ENCODE measurements around the gene CFAP73. TPM values are rescaled to one million over a fixed set of nuclear protein-coding genes. Genes with fewer than 3 reads are reported as not detected.

The CFAP73 gene
- total and polyA plus RNA-seq, 4 experiments from 2014 or later = 0.18 TPM; not detected in 3

- no peaks in the 10 kb centered on the region for H3K9me3 Mint-ChIP-seq
- H3K27ac Mint-ChIP-seq = no peak overlapping the region
- peaks cover 0 to 1% of the 10 kb centered on the region in 2 donors for H3K27me3 Mint-ChIP-seq
- Histone ChIP-seq H3K9me3 (ENCODE audit: control insufficient read depth in 1 of 2, low read length in 2 of 2) (no peaks in the 10 kb centered on the region), H3K4me1 (ENCODE audit: insufficient read depth, low read length) (peaks cover 12% of the 10 kb centered on the region), H3K4me3 (ENCODE audit: low read length in 2 of 2) (no peak overlapping the region), H3K27me3 (ENCODE audit: insufficient read depth, low read length) (no peaks in the 10 kb centered on the region), H3K36me3 (ENCODE audit: insufficient read depth, low read length) (no peaks in the 10 kb centered on the region), H3K27ac (ENCODE audit: low read depth, low read length) (no peak overlapping the region)
- no peaks in the 10 kb centered on the region for H3K36me3 Mint-ChIP-seq
- peak overlapping the region in 2 of 8 donors; percentile 10 to 17 for H3K4me3 Mint-ChIP-seq
- ChIA-PET POLR2A (ENCODE audit: partially characterized antibody) (no interaction called here), CTCF (ENCODE audit: partially characterized antibody) (interaction anchor here (10.1 kb wide), 1 partner anchor 58 kb away, joined by 139 read pairs; no protein-coding TSS in a partner anchor)
- intact Hi-C loops (cut with micrococcal nuclease) = no loop called here
- no peak for DNase-seq
- peaks cover 12 to 32% (median 19%) of the 10 kb centered on the region in 4 donors for H3K4me1 Mint-ChIP-seq
Observed at GRCh38 chr12:113105606-113106271, 43.8 kb upstream of the CFAP73 start.

GRCh38 chr12:113106361-113106760 is 43.2 kb upstream of the CFAP73 start:
- Histone ChIP-seq H3K36me3 (ENCODE audit: insufficient read depth, low read length) (no peaks in the 10 kb centered on the region), H3K9me3 (ENCODE audit: control insufficient read depth in 1 of 2, low read length in 2 of 2) (no peaks in the 10 kb centered on the region), H3K27me3 (ENCODE audit: insufficient read depth, low read length) (no peaks in the 10 kb centered on the region), H3K4me1 (ENCODE audit: insufficient read depth, low read length) (peaks cover 12% of the 10 kb centered on the region), H3K4me3 (ENCODE audit: low read length in 2 of 2) (no peak overlapping the region), H3K27ac (ENCODE audit: low read depth, low read length) (no peak overlapping the region)
- Mint-ChIP-seq H3K36me3 (no peaks in the 10 kb centered on the region), H3K4me3 (peak overlapping the region in 1 of 8 donors; percentile 25), H3K4me1 (peaks cover 12 to 38% (median 22%) of the 10 kb centered on the region in 4 donors), H3K9me3 (no peaks in the 10 kb centered on the region), H3K27ac (peak overlapping the region in 4 of 7 donors; percentile 49 to 68 (median 63)), H3K27me3 (peaks cover 0 to 1% of the 10 kb centered on the region in 2 donors)
- ChIA-PET CTCF (ENCODE audit: partially characterized antibody) (interaction anchor here (0.9 kb wide), 1 partner anchor 68 kb away, joined by 3 read pairs; no protein-coding TSS in a partner anchor), POLR2A (ENCODE audit: partially characterized antibody) (no interaction called here)
- intact Hi-C loops (cut with micrococcal nuclease) = no loop called here
- DNase-seq = no peak

- H3K9me3 Mint-ChIP-seq = no peaks in the 10 kb centered on the region
- Histone ChIP-seq H3K4me1 (ENCODE audit: insufficient read depth, low read length) (peaks cover 11% of the 10 kb centered on the region), H3K36me3 (ENCODE audit: insufficient read depth, low read length) (no peaks in the 10 kb centered on the region), H3K4me3 (ENCODE audit: low read length in 2 of 2) (no peak overlapping the region), H3K27me3 (ENCODE audit: insufficient read depth, low read length) (no peaks in the 10 kb centered on the region), H3K27ac (ENCODE audit: low read depth, low read length) (no peak overlapping the region), H3K9me3 (ENCODE audit: control insufficient read depth in 1 of 2, low read length in 2 of 2) (no peaks in the 10 kb centered on the region)
- no peak for DNase-seq
- H3K27ac Mint-ChIP-seq = no peak overlapping the region
- CTCF ChIA-PET (ENCODE audit: partially characterized antibody) = interaction anchor here (1.1 kb wide), 1 partner anchor 12 kb away, joined by 4 read pairs; no protein-coding TSS in a partner anchor
- intact Hi-C loops (cut with micrococcal nuclease) = no loop called here
- no peaks in the 10 kb centered on the region for H3K27me3 Mint-ChIP-seq
- H3K36me3 Mint-ChIP-seq = no peaks in the 10 kb centered on the region
- POLR2A ChIA-PET (ENCODE audit: partially characterized antibody) = no interaction called here
- H3K4me1 Mint-ChIP-seq = peaks cover 9 to 38% (median 17%) of the 10 kb centered on the region in 4 donors
- H3K4me3 Mint-ChIP-seq = no peak overlapping the region
Observed at GRCh38 chr12:113108308-113108707, 41.2 kb upstream of the CFAP73 start.

GRCh38 chr12:113109360-113109759 is 40.2 kb upstream of the CFAP73 start:
- CTCF ChIA-PET (ENCODE audit: partially characterized antibody) = interaction anchor here (1.1 to 1.7 kb wide), 2 partner anchors 40 to 116 kb away, joined by 3 to 4 read pairs; partner anchors contain the start of gene CFAP73
- Histone ChIP-seq H3K9me3 (ENCODE audit: control insufficient read depth in 1 of 2, low read length in 2 of 2) (no peaks in the 10 kb centered on the region), H3K36me3 (ENCODE audit: insufficient read depth, low read length) (no peaks in the 10 kb centered on the region), H3K4me3 (ENCODE audit: low read length in 2 of 2) (no peak overlapping the region), H3K27me3 (ENCODE audit: insufficient read depth, low read length) (no peaks in the 10 kb centered on the region), H3K4me1 (ENCODE audit: insufficient read depth, low read length) (peaks cover 6% of the 10 kb centered on the region), H3K27ac (ENCODE audit: low read depth, low read length) (no peak overlapping the region)
- no peaks in the 10 kb centered on the region for H3K36me3 Mint-ChIP-seq
- POLR2A ChIA-PET (ENCODE audit: partially characterized antibody) = interaction anchor here (1.5 kb wide), 1 partner anchor 131 kb away, joined by 3 read pairs; the partner anchor contains the start of gene OAS2
- no peak for DNase-seq
- peak overlapping the region in 1 of 7 donors; percentile 9 for H3K27ac Mint-ChIP-seq
- H3K9me3 Mint-ChIP-seq = no peaks in the 10 kb centered on the region
- no peak overlapping the region for H3K4me3 Mint-ChIP-seq
- intact Hi-C loops (cut with micrococcal nuclease) = no loop called here
- H3K27me3 Mint-ChIP-seq = no peaks in the 10 kb centered on the region
- H3K4me1 Mint-ChIP-seq = peaks cover 3 to 30% (median 11%) of the 10 kb centered on the region in 4 donors

- Histone ChIP-seq H3K4me3 (ENCODE audit: low read length in 2 of 2) (no peak overlapping the region), H3K27ac (ENCODE audit: low read depth, low read length) (no peak overlapping the region), H3K27me3 (ENCODE audit: insufficient read depth, low read length) (no peaks in the 10 kb centered on the region), H3K4me1 (ENCODE audit: insufficient read depth, low read length) (peaks cover 6% of the 10 kb centered on the region), H3K36me3 (ENCODE audit: insufficient read depth, low read length) (no peaks in the 10 kb centered on the region), H3K9me3 (ENCODE audit: control insufficient read depth in 1 of 2, low read length in 2 of 2) (no peaks in the 10 kb centered on the region)
- Mint-ChIP-seq H3K4me3 (peak overlapping the region in 1 of 8 donors; percentile 43), H3K9me3 (no peaks in the 10 kb centered on the region), H3K27ac (peak overlapping the region; percentile 10 to 89 (median 50)), H3K36me3 (no peaks in the 10 kb centered on the region), H3K27me3 (no peaks in the 10 kb centered on the region), H3K4me1 (peaks cover 3 to 25% (median 10%) of the 10 kb centered on the region in 4 donors)
- intact Hi-C loops (cut with micrococcal nuclease) = no loop called here
- DNase-seq = no peak
- POLR2A ChIA-PET (ENCODE audit: partially characterized antibody) = interaction anchor here (1.5 kb wide), 1 partner anchor 132 kb away, joined by 3 read pairs; the partner anchor contains the start of gene OAS2
- CTCF ChIA-PET (ENCODE audit: partially characterized antibody) = interaction anchor here (1.1 to 1.7 kb wide), 2 partner anchors 40 to 117 kb away, joined by 3 to 4 read pairs; partner anchors contain the start of gene CFAP73
Observed at GRCh38 chr12:113109872-113110599, 39.5 kb upstream of the CFAP73 start.

GRCh38 chr12:113111247-113111646 is 38.3 kb upstream of the CFAP73 start:
- Mint-ChIP-seq H3K27ac (no peak overlapping the region), H3K4me1 (peaks cover 3 to 23% (median 10%) of the 10 kb centered on the region in 4 donors), H3K4me3 (no peak overlapping the region), H3K36me3 (no peaks in the 10 kb centered on the region), H3K9me3 (no peaks in the 10 kb centered on the region), H3K27me3 (no peaks in the 10 kb centered on the region)
- Histone ChIP-seq H3K4me3 (ENCODE audit: low read length in 2 of 2) (no peak overlapping the region), H3K9me3 (ENCODE audit: control insufficient read depth in 1 of 2, low read length in 2 of 2) (no peaks in the 10 kb centered on the region), H3K4me1 (ENCODE audit: insufficient read depth, low read length) (peaks cover 6% of the 10 kb centered on the region), H3K36me3 (ENCODE audit: insufficient read depth, low read length) (no peaks in the 10 kb centered on the region), H3K27ac (ENCODE audit: low read depth, low read length) (no peak overlapping the region), H3K27me3 (ENCODE audit: insufficient read depth, low read length) (no peaks in the 10 kb centered on the region)
- no peak for DNase-seq
- intact Hi-C loops (cut with micrococcal nuclease) = no loop called here
- POLR2A ChIA-PET (ENCODE audit: partially characterized antibody) = no interaction called here
- CTCF ChIA-PET (ENCODE audit: partially characterized antibody) = interaction anchor here (1.0 to 1.9 kb wide), 3 partner anchors 8 to 118 kb away, joined by 3 to 5 read pairs (median 3); no protein-coding TSS in a partner anchor

Data from CD4-positive, alpha-beta memory T cell (primary cell).